Measurements from ENCODE around the gene ITPR2.
"Not testable (repeated sequence)": the region's sequence is repeated elsewhere in the genome, so short reads cannot be mapped to it uniquely, and the experiment has no call there.

Gene ITPR2

GRCh38 chr12:26750531-26751175 lies 82.3 kb downstream of the ITPR2 start:
- no peak for DNase-seq

- no peak for DNase-seq
Measured at GRCh38 chr12:26749781-26750180, 83.2 kb downstream of the ITPR2 start.

- no peak for DNase-seq
Measured at GRCh38 chr12:26748741-26749431, 84.1 kb downstream of the ITPR2 start.

GRCh38 chr12:26748412-26748740 lies 84.6 kb downstream of the ITPR2 start:
- DNase-seq, result no peak

- DNase-seq, result no peak
Measured at GRCh38 chr12:26746121-26746714, 86.8 kb downstream of the ITPR2 start.

- DNase-seq, result no peak
Measured at GRCh38 chr12:26744697-26745440, 88.1 kb downstream of the ITPR2 start.

- DNase-seq, result no peak
Measured at GRCh38 chr12:26744042-26744626, 88.9 kb downstream of the ITPR2 start.

GRCh38 chr12:26741584-26742227 lies 91.3 kb downstream of the ITPR2 start:
- DNase-seq, result no peak

- no peak for DNase-seq
Measured at GRCh38 chr12:26740991-26741390, 92.0 kb downstream of the ITPR2 start.

GRCh38 chr12:26740348-26740747 lies 92.6 kb downstream of the ITPR2 start:
- DNase-seq, result no peak

GRCh38 chr12:26737487-26738030 lies 95.4 kb downstream of the ITPR2 start:
- DNase-seq, result no peak

GRCh38 chr12:26736563-26737486 lies 96.2 kb downstream of the ITPR2 start:
- no peak for DNase-seq

- no peak for DNase-seq
Measured at GRCh38 chr12:26735249-26735639, 97.8 kb downstream of the ITPR2 start.

- DNase-seq, result no peak
Measured at GRCh38 chr12:26734510-26735248, 98.3 kb downstream of the ITPR2 start.

GRCh38 chr12:26732005-26732908 lies 100.7 kb downstream of the ITPR2 start:
- DNase-seq, result no peak

GRCh38 chr12:26730481-26731350 lies 102.3 kb downstream of the ITPR2 start:
- no peak for DNase-seq

GRCh38 chr12:26729137-26729671 lies 103.8 kb downstream of the ITPR2 start:
- DNase-seq, result not testable (repeated sequence)

All from cerebellar nuclear complex (tissue), 1 donor.